HG03460 (cell line): ENCODE data around the gene ALOX5AP.
"Not testable (repeated sequence)": the region's sequence is repeated elsewhere in the genome, so short reads cannot be mapped to it uniquely, and the experiment has no call there.

ENCODE experiments used
- ATAC-seq: cut with Tn5 transposase; IDR thresholded peaks from one replicate; pipeline ENCODE4 v1.9.1; 2021; ENCODE audit not compliant: unreplicated experiment

Gene ALOX5AP

GRCh38 chr13:30736461-30737320, 1.3 kb downstream of the ALOX5AP start:
- ATAC-seq: no peak

DNA sequence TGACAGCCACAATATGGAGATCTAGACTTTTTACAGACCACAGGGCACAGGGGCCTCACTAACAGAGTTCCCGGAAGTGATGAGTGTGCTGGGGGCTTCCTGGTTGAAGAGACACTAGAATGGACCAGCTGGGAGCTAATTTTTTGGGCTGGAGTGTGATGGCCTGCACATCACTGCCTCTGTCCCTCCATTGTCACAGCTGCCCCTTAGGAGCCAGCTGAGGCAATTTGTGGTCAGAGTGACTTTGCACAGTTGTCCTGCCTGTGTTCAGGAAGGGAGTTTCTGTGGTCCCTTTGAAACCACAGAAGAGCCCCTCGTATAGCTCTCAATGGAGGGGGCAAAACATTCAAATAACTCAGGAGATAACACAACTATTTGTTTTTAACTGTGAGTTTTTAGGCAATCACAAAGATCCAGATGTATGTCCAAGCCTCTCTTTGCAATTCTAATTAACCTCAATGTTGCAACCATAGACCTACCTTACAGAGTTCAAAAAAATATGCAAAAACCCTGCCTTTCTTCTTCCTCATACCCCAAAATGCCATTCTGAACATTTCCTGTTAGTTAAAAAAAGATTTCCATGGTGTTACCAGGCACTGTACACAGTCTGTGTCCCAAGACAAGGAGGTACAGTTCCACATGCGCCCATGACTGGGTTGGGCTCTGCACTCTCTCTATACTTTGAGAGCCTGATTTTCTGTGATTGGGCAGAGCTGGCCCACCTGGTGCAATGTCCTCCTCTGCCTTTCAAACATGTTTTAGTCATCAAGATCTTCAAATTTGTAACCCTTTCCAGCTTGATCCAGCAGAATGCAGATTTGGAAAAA, 2.4 kb downstream of the ALOX5AP start:
- ATAC-seq: no peak

DNA sequence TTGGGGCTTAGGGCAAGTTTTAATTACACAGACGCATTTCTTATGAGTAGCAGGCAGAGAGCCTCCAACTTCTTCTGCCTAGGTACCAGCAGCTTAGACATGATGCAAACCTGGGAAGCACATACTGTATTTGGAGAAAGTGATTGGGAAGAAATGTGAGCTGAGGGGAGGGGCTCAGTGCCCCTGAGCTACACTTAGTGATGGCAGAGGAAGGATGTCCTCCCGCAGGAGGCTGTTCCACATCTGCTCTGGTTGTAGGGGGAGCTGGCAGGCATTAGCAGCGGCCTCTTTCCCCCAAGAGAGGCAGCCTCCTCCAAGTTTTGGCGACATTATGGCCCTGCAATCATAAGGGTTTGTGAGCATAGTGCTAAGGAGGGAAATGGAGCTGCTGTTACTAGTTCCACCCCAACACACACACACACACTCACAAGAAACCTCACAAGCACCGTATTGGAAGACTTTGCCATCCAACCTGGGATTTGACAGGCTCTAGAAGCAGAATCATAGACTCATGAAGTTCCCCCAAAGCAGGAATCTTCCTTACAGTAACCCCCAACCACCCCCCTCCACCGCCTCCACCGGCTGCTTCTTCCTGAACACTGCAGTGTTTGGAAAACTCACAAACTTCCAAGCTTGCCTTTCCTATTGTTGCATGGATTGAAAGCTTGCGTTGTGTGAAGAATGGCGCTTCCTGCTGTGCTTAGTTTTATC, 3.3 kb downstream of the ALOX5AP start:
- no peak for ATAC-seq

GRCh38 chr13:30739237-30739528, 3.8 kb downstream of the ALOX5AP start:
- ATAC-seq: no peak

DNA sequence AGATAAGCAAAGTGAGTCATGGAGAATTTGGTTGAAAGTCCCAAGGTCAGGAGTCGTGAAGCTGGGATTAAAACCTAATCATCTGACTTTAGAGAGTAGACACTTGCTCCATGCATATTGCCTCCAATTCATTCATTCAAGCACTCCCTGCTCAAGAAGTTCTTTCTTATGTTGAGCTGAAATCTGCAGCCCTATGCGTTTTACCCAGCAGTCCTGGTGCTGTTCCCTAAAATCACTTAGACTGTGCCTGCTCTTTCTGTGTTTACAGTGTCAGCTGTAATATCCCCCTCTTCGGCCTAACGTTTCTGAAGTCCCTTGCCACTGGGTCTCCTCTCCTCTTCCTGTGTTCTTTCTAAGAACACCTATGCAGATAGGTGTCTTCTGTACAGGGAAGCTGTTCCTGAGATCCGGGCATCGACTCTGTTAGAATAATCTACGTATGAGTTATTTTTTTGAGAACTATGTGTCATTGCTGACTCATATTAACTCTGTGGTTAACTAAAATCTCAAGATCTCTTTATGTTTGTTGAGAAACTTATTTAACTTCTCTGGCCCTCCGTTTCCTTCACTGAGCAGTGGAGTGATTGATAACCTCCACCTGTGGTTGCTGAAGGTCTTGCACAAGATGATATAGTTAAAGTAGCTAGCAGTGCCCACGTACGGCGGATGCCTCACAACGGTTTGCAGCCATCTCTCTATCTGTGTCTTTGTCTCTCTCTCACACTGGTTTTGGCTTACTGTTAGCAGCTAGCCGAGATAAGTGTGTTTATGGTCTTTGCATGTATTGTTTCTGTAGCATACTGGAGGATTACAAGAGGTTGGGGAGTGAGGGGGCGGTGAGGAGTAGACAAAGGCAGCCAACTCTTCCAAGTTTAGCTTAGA, 4.7 kb downstream of the ALOX5AP start:
- ATAC-seq: peak; percentile 33

GRCh38 chr13:30742901-30743300, 7.6 kb downstream of the ALOX5AP start:
- no peak for ATAC-seq

GRCh38 chr13:30743319-30744055, 8.1 kb downstream of the ALOX5AP start:
- ATAC-seq: no peak

DNA sequence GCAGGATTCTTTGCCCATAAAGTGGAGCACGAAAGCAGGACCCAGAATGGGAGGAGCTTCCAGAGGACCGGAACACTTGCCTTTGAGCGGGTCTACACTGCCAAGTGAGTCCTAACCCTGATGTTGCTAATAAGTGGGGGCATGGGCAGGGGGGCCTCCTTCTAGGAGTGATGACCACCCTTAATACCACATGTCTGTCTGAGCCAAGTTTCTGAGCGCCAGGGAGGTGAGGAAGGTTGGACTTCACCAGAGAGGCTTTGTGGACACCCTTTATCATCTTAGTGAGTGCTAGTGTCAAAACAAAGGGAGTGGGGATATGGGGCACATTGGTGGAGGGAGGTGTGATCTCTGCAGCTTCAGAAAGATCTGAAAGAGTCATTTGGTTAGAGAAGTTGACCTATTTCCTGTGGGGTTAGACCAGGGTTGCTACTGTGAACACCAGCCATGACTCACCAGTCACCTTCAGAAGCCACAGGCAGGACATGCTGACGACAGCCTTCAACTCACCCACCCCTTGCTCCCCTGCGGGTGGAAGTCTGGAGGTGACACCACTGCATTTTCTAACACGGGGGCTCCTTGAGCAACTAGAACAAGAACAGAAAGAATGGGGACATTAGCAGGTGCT, 8.8 kb downstream of the ALOX5AP start:
- ATAC-seq: peak; percentile 93

GRCh38 chr13:30744681-30745077, 9.3 kb downstream of the ALOX5AP start:
- no peak for ATAC-seq

DNA sequence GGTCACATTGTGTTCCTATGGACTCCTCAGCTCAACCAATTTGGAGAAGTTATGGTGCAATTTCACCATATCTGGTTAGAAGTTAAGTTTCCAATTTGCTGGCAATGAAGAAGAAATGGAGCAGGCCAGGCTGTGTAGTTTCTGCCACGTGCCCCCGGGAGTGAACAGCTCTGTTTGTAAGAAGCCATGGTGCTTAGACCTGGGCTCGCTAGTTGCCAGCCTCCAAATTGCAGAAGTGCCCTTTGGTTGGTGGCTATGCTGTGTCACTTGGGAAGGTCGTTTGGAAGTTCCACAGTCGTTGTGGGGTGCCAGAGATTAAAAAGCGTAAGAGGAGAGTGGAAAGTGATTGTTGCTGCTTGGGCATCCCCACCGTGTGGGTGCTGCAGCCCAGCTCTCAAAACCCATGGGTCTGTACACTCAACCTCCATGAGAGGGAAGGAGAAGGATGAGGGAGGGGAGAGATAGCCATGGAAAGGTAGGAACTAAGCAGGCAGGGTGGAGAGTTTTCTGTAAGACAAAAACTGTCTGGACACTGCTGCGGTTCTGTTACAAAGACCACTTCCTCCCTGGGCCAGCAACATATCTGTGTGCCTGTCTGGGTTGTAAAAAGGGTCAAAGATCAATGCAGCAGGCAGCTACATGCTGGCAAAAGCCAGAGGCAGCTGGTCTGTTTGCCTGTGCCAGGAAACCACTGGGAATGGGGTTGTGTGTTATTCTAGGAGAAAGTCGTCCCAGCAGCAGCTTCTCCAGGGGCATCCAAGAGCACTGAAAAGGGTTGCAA, 10.8 kb downstream of the ALOX5AP start:
- ATAC-seq: no peak

GRCh38 chr13:30746791-30747190, 11.4 kb downstream of the ALOX5AP start:
- no peak for ATAC-seq

- ATAC-seq: not testable (repeated sequence)
Measured at GRCh38 chr13:30747845-30748244, 12.5 kb downstream of the ALOX5AP start.

- ATAC-seq: no peak
Measured at GRCh38 chr13:30748717-30749116, 13.4 kb downstream of the ALOX5AP start.

- no peak for ATAC-seq
Measured at GRCh38 chr13:30750036-30750435, 14.7 kb downstream of the ALOX5AP start.

DNA sequence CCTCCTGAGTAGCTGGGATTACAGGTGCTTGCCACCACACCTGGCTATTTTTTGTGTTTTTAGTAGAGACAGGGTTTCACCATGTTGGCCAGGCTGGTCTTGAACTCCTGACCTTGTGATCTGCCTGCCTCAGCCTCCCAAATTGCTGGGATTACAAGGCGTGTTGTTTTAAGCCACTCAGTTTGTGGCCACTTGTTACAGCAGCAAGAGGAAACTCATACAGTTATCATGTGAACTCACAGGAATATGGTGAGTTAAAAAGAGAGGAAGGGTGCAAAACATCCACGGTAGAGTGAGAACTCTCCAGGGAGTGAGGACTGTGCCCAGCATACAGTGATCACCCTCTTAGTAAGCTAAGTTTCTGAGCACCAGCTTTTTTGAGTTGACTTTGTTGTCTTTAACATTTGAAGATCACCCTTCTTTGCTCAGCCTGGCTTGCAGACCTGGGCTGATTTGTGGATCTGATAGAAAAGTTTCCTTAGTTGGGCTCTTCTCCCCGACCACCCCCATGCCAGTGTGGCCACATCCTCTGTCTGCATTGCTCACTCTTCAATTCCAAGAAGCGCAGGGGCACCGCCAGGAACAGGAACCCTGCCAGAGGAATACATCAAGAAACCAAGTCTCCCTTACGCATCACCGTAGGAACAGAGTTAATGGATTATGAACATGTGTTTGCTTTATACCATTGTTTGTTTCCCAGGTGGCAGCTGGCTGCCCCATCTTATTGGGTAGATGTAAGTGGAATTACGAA, 16.0 kb downstream of the ALOX5AP start:
- no peak for ATAC-seq

GRCh38 chr13:30752201-30752797, 17.0 kb downstream of the ALOX5AP start:
- no peak for ATAC-seq

DNA sequence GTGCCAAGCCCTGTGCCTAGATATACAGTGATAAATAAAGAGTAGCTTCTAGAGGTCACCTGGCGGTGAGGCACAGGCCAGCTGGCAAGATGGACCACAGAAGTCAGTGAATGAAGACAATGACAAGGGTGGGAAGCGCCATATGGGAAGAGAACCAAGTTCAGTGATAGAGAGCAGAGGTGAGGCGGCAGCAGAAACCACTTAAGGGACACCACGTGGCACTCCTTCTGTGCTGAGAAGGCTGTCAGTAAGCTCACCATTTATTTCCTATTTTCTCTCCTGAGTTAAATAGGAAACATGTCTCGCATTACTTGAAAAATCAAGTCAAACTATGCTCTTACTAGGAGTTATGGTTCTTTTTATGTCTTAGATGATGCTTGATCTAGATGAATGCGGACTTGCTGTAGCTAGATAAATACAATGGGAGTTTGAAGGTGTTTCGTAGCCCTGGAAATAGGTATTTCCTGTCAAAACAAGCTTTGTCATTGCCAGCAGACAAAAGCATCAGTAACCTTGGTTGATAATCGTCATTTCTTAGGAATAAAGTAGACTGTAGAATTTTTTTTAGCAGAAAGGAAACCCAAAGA, 17.8 kb downstream of the ALOX5AP start:
- no peak for ATAC-seq
